ENCODE data around the gene ZC3HAV1. TPM values are rescaled to one million over a fixed set of nuclear protein-coding genes. Genes with fewer than 3 reads are reported as not detected.
"Not testable (repeated sequence)": the region's sequence is repeated elsewhere in the genome, so short reads cannot be mapped to it uniquely, and the experiment has no call there.

Gene ZC3HAV1
- total RNA-seq, 2 donors from 2014 or later: 88.2 to 104 TPM

GRCh38 chr7:139071680-139072079 lies 37.8 kb downstream of the ZC3HAV1 start:
- Mint-ChIP-seq H3K4me1 (ENCODE audit: low read depth in 2 of 2) (peaks cover 34 to 47% of the 10 kb centered on the region in 2 donors), H3K36me3 (peaks cover 34% of the 10 kb centered on the region)
- peak; percentile 64 to 71 for ATAC-seq

GRCh38 chr7:139068544-139069399 lies 40.7 kb downstream of the ZC3HAV1 start:
- no peaks in the 10 kb centered on the region for H3K27me3 Mint-ChIP-seq
- peaks cover 39% of the 10 kb centered on the region in 2 donors for H3K4me1 Mint-ChIP-seq (ENCODE audit: low read depth in 2 of 2)
- peak; percentile 43 to 60 for ATAC-seq
- no peak overlapping the region for H3K4me3 Mint-ChIP-seq
- no peak for DNase-seq (ENCODE audit: low spot score)
- H3K36me3 Mint-ChIP-seq: peaks cover 47% of the 10 kb centered on the region
- peak overlapping the region; percentile 36 to 76 for H3K27ac Mint-ChIP-seq
- no peaks in the 10 kb centered on the region for H3K9me3 Mint-ChIP-seq

More at GRCh38 chr7:139071680-139072079, 37.8 kb downstream of the ZC3HAV1 start:
- Mint-ChIP-seq H3K4me3 (peak overlapping the region; percentile 86), H3K9me3 (no peaks in the 10 kb centered on the region), H3K27me3 (no peaks in the 10 kb centered on the region), H3K27ac (peak overlapping the region; percentile 68 to 71)
- DNase-seq (ENCODE audit: low spot score): no peak

GRCh38 chr7:139066315-139066714 lies 43.2 kb downstream of the ZC3HAV1 start:
- Mint-ChIP-seq H3K27me3 (no peaks in the 10 kb centered on the region), H3K27ac (peak overlapping the region; percentile 14 to 65), H3K36me3 (peaks cover 49% of the 10 kb centered on the region), H3K4me3 (no peak overlapping the region), H3K4me1 (ENCODE audit: low read depth in 2 of 2) (peaks cover 37% of the 10 kb centered on the region in 2 donors), H3K9me3 (no peaks in the 10 kb centered on the region)
- DNase-seq (ENCODE audit: low spot score): no peak
- no peak for ATAC-seq

- peaks cover 59% of the 10 kb centered on the region for H3K36me3 Mint-ChIP-seq
- H3K4me1 Mint-ChIP-seq (ENCODE audit: low read depth in 2 of 2): peaks cover 45 to 46% of the 10 kb centered on the region in 2 donors
- H3K4me3 Mint-ChIP-seq: no peak overlapping the region
- H3K9me3 Mint-ChIP-seq: no peaks in the 10 kb centered on the region
- ATAC-seq (no peak), DNase-seq (ENCODE audit: low spot score) (no peak)
- peak overlapping the region in 1 of 2 donors; percentile 65 for H3K27ac Mint-ChIP-seq
- no peaks in the 10 kb centered on the region for H3K27me3 Mint-ChIP-seq
Observed at GRCh38 chr7:139065323-139065722, 44.2 kb downstream of the ZC3HAV1 start.

- Mint-ChIP-seq H3K27ac (peak overlapping the region; percentile 7 to 38), H3K9me3 (no peaks in the 10 kb centered on the region), H3K36me3 (peaks cover 49% of the 10 kb centered on the region), H3K4me1 (ENCODE audit: low read depth in 2 of 2) (peaks cover 37 to 42% of the 10 kb centered on the region in 2 donors), H3K4me3 (no peak overlapping the region), H3K27me3 (no peaks in the 10 kb centered on the region)
- DNase-seq (ENCODE audit: low spot score) (no peak), ATAC-seq (peak; percentile 73 to 74)
Observed at GRCh38 chr7:139061416-139061815, 48.1 kb downstream of the ZC3HAV1 start.

- Mint-ChIP-seq H3K4me3 (no peak overlapping the region), H3K9me3 (no peaks in the 10 kb centered on the region), H3K27me3 (no peaks in the 10 kb centered on the region), H3K36me3 (peaks cover 45% of the 10 kb centered on the region), H3K4me1 (ENCODE audit: low read depth in 2 of 2) (peaks cover 37 to 38% of the 10 kb centered on the region in 2 donors), H3K27ac (peak overlapping the region; percentile 7 to 38)
- no peak for ATAC-seq
- no peak for DNase-seq (ENCODE audit: low spot score)
Observed at GRCh38 chr7:139060695-139061237, 48.8 kb downstream of the ZC3HAV1 start.

GRCh38 chr7:139059905-139060304 lies 49.6 kb downstream of the ZC3HAV1 start:
- H3K36me3 Mint-ChIP-seq: peaks cover 42% of the 10 kb centered on the region
- DNase-seq (ENCODE audit: low spot score) (no peak), ATAC-seq (no peak)
- peak overlapping the region; percentile 7 to 38 for H3K27ac Mint-ChIP-seq
- no peak overlapping the region for H3K4me3 Mint-ChIP-seq
- H3K4me1 Mint-ChIP-seq (ENCODE audit: low read depth in 2 of 2): peaks cover 30 to 37% of the 10 kb centered on the region in 2 donors
- no peaks in the 10 kb centered on the region for H3K27me3 Mint-ChIP-seq
- H3K9me3 Mint-ChIP-seq: no peaks in the 10 kb centered on the region

- no peaks in the 10 kb centered on the region for H3K27me3 Mint-ChIP-seq
- no peak for ATAC-seq
Observed at GRCh38 chr7:139058943-139059342, 50.6 kb downstream of the ZC3HAV1 start.

GRCh38 chr7:139055674-139056073 lies 53.8 kb downstream of the ZC3HAV1 start:
- H3K27ac Mint-ChIP-seq: peak overlapping the region; percentile 16 to 81
- peaks cover 13 to 15% of the 10 kb centered on the region in 2 donors for H3K4me1 Mint-ChIP-seq (ENCODE audit: low read depth in 2 of 2)
- DNase-seq (ENCODE audit: low spot score): no peak
- peaks cover 36% of the 10 kb centered on the region for H3K36me3 Mint-ChIP-seq
- no peak overlapping the region for H3K4me3 Mint-ChIP-seq
- ATAC-seq: no peak
- H3K27me3 Mint-ChIP-seq: no peaks in the 10 kb centered on the region
- no peaks in the 10 kb centered on the region for H3K9me3 Mint-ChIP-seq

More at GRCh38 chr7:139058943-139059342, 50.6 kb downstream of the ZC3HAV1 start:
- Mint-ChIP-seq H3K9me3 (no peaks in the 10 kb centered on the region), H3K27ac (peak overlapping the region in 1 of 2 donors; percentile 39), H3K4me1 (ENCODE audit: low read depth in 2 of 2) (peaks cover 33 to 37% of the 10 kb centered on the region in 2 donors), H3K4me3 (no peak overlapping the region), H3K36me3 (peaks cover 43% of the 10 kb centered on the region)
- no peak for DNase-seq (ENCODE audit: low spot score)

- H3K36me3 Mint-ChIP-seq: peaks cover 34% of the 10 kb centered on the region
- peaks cover 9 to 11% of the 10 kb centered on the region in 2 donors for H3K4me1 Mint-ChIP-seq (ENCODE audit: low read depth in 2 of 2)
- DNase-seq (ENCODE audit: low spot score); H3K27me3 Mint-ChIP-seq; H3K9me3 Mint-ChIP-seq; ATAC-seq; H3K4me3 Mint-ChIP-seq: not testable (repeated sequence)
- peak overlapping the region in 1 of 2 donors; percentile 27 for H3K27ac Mint-ChIP-seq
Observed at GRCh38 chr7:139054656-139055055, 54.9 kb downstream of the ZC3HAV1 start.

- Mint-ChIP-seq H3K27me3 (no peaks in the 10 kb centered on the region), H3K4me3 (no peak overlapping the region), H3K4me1 (ENCODE audit: low read depth in 2 of 2) (peaks cover 15 to 16% of the 10 kb centered on the region in 2 donors), H3K9me3 (no peaks in the 10 kb centered on the region), H3K27ac (peak overlapping the region in 1 of 2 donors; percentile 27), H3K36me3 (peaks cover 40% of the 10 kb centered on the region)
- DNase-seq (ENCODE audit: low spot score) (no peak), ATAC-seq (peak in 1 of 2 donors; percentile 20)
Observed at GRCh38 chr7:139054101-139054500, 55.4 kb downstream of the ZC3HAV1 start.

GRCh38 chr7:139051655-139052054 lies 57.9 kb downstream of the ZC3HAV1 start:
- peaks cover 22 to 25% of the 10 kb centered on the region in 2 donors for H3K4me1 Mint-ChIP-seq (ENCODE audit: low read depth in 2 of 2)
- DNase-seq (ENCODE audit: low spot score): no peak
- no peaks in the 10 kb centered on the region for H3K27me3 Mint-ChIP-seq
- H3K4me3 Mint-ChIP-seq: no peak overlapping the region
- no peak for ATAC-seq
- peaks cover 50% of the 10 kb centered on the region for H3K36me3 Mint-ChIP-seq
- H3K27ac Mint-ChIP-seq: no peak overlapping the region
- H3K9me3 Mint-ChIP-seq: no peaks in the 10 kb centered on the region

- no peaks in the 10 kb centered on the region for H3K27me3 Mint-ChIP-seq
- peaks cover 67% of the 10 kb centered on the region for H3K36me3 Mint-ChIP-seq
- H3K27ac Mint-ChIP-seq: peak overlapping the region in 1 of 2 donors; percentile 56
- H3K4me3 Mint-ChIP-seq: no peak overlapping the region
- peaks cover 36 to 43% of the 10 kb centered on the region in 2 donors for H3K4me1 Mint-ChIP-seq (ENCODE audit: low read depth in 2 of 2)
- ATAC-seq (no peak), DNase-seq (ENCODE audit: low spot score) (no peak)
- no peaks in the 10 kb centered on the region for H3K9me3 Mint-ChIP-seq
Observed at GRCh38 chr7:139049936-139050335, 59.6 kb downstream of the ZC3HAV1 start.

GRCh38 chr7:139049111-139049510 lies 60.4 kb downstream of the ZC3HAV1 start:
- Mint-ChIP-seq H3K27ac (peak overlapping the region; percentile 56 to 58), H3K27me3 (no peaks in the 10 kb centered on the region), H3K4me3 (peak overlapping the region; percentile 0), H3K36me3 (peaks cover 67% of the 10 kb centered on the region), H3K4me1 (ENCODE audit: low read depth in 2 of 2) (peaks cover 42 to 51% of the 10 kb centered on the region in 2 donors), H3K9me3 (no peaks in the 10 kb centered on the region)
- ATAC-seq (no peak), DNase-seq (ENCODE audit: low spot score) (no peak)
